Epithelial cell of esophagus (primary cell): ENCODE data around the gene ABLIM2.

Source experiments
- DNase-seq: peaks from one replicate; pipeline ENCODE4 v3.0.0; 2010; ENCODE audit warnings: low read depth
- H3K4me3 ChIP-seq: 2 replicates; pipeline ENCODE4 v1.5.1; 2011; ENCODE audit warnings: mild to moderate bottlenecking, low read length, control low read depth
- CTCF ChIP-seq: IDR thresholded peaks from 2 replicates; pipeline ENCODE4 v1.5.1; 2011; ENCODE audit warnings: low read depth, mild to moderate bottlenecking, low read length, control low read depth, inconsistent platforms; ENCODE audit not compliant: insufficient read depth; ENCODE audit errors: missing control alignments

ABLIM2 gene

DNA sequence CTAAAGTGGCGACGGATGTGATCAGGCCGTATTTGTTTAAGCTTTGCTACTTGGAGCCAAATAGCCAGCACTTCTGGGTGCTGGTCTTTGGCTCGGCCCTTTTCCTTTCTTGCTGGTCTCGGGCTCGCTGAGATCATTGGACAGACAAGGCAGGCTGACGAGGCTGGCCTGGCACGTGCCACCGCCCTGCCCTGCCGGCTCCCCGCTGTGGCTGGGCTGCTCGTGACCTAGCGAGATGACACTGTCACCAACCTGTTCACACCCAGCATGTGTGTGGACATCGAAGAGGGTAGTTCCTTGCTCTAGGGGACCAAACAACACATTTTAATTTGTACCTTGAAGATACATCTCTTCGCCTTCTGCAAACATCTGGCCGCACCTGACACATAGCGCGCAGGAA is 98.0 kb downstream of the ABLIM2 start:
- no peak for DNase-seq
- H3K4me3 ChIP-seq = no peak overlapping the region
- TF ChIP-seq CTCF = no peak

- no peak for TF ChIP-seq CTCF
- no peak for DNase-seq
- H3K4me3 ChIP-seq = no peak overlapping the region
Observed at GRCh38 chr4:8058031-8058479, 100.6 kb downstream of the ABLIM2 start.

GRCh38 chr4:8055206-8055605 is 103.4 kb downstream of the ABLIM2 start:
- no peak for DNase-seq
- H3K4me3 ChIP-seq = no peak overlapping the region
- no peak for TF ChIP-seq CTCF

DNA sequence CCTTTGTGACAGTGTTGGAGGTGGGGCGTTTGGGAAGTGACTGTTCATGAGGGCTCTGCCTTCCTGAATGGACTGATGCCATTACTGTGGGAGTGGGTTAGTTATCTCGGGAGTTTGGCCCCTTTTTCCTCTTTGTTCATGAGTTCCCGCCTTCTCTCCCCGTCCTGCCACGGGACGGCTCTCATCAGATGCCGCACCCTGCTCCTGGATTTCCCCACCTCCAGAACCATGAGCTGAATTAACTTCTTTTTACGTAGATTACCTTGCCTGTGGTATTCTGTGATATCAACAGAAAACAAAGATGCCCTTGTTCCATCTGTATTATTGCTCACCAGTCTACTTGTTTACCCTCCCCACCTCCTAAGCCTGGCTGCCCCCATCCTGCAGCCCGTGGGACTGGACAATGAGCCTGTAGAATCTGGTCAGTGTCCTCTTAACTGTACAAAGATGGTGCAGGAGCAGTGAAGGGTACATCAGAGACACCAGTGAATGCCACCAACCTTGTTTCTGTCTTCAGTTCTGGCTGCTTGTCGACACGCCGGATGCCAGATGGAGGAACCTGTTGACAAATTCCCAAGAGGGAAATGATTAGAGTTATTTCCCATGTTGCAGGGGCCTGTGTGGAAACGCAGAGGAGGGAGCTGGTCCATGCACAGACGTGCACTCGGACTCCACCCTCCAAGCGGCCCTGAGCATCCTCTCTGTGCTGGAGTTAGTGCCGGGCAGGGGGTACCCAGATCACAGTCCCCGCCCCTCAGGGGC is 104.7 kb downstream of the ABLIM2 start:
- TF ChIP-seq CTCF = no peak
- H3K4me3 ChIP-seq = no peak overlapping the region

DNA sequence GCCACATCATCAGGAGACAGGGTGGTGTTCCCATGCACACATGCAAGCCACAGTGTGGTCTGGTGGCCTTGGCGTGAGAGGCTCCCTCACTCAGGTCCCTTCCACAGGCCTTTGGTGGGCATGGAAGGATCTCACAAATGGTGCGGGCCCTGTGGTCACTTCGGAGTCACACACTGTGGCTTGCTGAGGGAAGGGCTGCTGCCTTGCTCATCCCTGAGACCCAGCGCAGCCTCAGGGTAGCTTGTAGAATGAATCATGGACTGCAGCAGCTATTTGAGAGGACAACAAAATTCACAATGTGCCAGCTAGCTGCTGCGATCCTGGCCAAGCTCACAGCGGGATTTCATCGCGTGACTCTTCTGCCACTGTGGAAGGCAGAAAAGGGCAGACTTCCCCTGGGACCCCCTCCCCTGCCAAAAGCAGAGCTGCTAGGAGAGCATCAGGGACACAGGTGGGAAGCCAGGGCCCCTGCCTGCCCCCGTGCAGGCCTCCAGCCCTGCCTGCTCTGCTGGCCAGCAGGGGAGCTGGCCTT is 106.4 kb downstream of the ABLIM2 start:
- DNase-seq = no peak
- no peak for TF ChIP-seq CTCF
- no peak overlapping the region for H3K4me3 ChIP-seq

More for the DNA sequence above, 104.7 kb downstream of the ABLIM2 start:
- DNase-seq = no peak

- no peak overlapping the region for H3K4me3 ChIP-seq
- DNase-seq = no peak
- TF ChIP-seq CTCF = no peak
Observed at GRCh38 chr4:8051644-8052043, 107.0 kb downstream of the ABLIM2 start.

GRCh38 chr4:8050555-8051206 is 107.9 kb downstream of the ABLIM2 start:
- TF ChIP-seq CTCF = no peak

More at GRCh38 chr4:8050555-8051206, 107.9 kb downstream of the ABLIM2 start:
- H3K4me3 ChIP-seq = no peak overlapping the region
- DNase-seq = no peak
